GM18873 (cell line): ENCODE results near the gene HELZ2.

ENCODE experiments used
- ATAC-seq: cut with Tn5 transposase; IDR thresholded peaks from one replicate; pipeline ENCODE4 v1.9.1; 2021; ENCODE audit warnings: mild to moderate bottlenecking, moderate library complexity, moderate number of reproducible peaks; ENCODE audit not compliant: unreplicated experiment, low FRiP score

Gene HELZ2

DNA sequence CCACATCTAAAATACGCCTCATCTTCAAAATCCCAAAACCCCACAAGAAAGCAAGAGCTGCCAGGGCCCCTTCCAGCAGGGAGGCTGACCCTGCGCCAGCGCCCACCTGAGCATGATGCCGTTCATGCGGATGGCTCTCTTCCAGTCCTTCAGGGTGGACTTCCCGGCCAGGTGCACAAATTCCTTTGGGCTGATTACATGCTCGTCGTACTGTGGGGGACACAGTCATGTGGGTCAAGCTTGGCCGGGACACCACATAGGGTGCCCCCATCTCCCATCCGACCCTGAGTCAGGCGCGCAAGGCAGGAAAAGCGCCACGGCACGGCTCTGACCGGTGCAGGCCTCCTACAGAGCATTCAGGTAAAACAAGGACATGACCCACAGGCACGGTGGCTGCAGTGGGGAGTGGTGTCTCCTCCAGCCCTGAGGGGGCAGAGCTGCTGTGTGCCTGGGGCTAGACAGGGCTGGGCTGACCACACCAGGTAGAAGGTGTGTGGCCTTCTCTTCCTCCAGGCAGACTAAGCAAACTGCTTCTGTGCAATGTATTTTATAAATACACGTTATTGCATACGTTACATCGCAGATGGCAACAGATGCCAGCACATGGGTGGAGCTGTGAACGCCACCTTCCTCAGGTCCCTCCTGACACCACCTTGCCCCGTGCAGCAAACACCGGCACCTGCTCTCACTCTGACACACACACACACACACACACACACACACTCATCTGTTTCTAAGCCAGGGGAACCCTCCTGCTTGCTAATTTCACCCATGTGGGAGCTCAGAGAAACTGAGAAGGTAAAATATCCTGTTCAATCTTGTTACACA is 23.8 kb upstream of the HELZ2 start:
- no peak for ATAC-seq

DNA sequence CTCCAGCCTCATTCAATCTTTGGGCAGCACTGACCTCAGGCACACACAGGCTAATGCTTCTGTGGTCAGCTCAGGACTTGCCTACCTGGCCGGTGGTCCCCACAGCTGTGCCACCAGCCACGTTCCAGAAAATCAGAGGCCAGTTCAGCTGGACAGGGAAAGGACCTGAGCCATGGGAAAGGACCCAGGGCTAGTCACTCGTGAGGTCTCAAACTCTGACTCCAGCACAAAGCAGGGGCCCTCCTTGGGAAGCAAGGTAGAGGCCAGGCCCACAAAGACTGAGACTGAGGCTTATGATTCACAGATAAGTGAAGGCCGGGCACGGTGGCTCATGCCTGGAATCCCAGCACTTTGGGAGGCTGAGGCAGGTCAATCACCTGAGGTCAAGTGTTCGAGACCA is 22.4 kb upstream of the HELZ2 start:
- ATAC-seq = no peak

DNA sequence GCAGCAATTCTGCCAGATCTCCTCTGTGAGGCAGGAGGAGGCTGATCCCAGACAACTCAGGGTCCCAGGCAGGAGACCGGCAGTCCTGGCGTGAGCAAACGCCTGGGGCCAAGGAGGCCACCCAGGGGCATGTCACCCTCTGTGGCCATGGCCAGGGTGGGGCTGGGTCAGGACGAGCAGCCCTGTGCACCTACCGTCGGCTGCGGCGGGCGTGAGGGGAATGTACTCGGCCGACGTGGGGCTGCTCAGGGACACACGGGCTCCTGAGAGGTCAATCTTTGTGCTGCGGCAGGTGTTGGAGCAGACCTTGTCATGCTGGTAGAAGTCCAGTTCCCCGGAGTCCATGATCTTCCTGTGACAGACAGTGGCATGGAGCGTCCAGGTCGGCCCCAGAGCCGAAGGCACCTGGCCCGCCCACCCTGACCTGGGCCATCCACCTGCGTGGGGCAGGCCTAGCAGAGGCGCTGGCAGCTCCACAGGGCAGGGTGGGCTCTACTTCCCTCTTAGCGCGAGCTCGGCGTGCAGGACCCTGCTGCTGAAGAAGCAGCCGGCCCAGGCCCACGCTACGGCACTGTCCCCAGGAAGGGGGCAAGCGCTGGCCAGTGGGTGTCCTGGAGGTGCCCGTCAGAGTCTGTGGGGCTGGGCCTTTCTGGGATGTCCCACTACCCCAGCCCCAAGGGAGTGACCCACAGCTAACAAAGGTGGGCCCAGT is 21.5 kb upstream of the HELZ2 start:
- ATAC-seq = no peak

DNA sequence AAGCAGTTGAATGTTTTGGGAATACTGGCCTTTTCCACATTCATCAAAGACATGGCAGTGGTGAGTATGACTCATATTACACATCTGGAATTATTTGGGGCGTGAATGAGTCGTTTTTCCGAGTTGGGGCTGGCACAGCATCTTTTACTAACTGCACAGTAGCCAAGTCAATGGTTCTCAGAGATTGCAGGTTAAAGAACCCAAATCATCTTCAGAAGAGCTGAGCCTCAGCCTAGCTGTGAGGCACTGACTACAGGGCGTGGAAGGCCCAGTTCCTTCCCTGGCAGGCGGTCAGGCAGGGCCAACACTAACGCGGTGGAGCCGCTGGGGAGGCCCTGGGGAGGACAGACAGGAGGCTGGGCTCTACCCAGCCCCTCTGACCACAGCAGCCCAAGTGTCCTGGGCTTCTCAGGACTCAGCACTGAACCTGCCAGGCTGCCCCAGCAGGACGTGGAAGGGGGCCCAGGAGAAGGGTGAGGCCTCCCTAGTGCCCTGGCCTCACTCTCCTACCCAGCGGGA is 20.1 kb upstream of the HELZ2 start:
- no peak for ATAC-seq

DNA sequence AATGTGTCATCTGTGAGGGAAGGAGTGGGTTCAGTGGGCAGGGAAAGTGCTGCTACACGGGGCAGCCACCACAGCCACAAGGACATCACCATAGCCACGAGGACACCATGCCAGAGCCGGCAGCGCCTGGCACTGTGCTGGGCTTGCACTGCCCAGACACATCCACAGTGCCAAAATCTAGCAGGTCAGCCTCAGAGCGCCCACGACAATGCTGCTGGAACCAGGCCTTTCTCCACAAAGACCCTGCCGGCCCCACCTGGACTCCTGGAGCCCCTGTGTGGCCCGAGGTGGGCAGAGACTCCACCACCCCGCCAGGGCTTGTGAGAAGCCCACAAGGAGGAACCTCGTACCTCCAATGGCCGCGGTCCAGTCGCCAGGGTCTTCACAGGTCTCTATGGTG is 18.6 kb upstream of the HELZ2 start:
- no peak for ATAC-seq

DNA sequence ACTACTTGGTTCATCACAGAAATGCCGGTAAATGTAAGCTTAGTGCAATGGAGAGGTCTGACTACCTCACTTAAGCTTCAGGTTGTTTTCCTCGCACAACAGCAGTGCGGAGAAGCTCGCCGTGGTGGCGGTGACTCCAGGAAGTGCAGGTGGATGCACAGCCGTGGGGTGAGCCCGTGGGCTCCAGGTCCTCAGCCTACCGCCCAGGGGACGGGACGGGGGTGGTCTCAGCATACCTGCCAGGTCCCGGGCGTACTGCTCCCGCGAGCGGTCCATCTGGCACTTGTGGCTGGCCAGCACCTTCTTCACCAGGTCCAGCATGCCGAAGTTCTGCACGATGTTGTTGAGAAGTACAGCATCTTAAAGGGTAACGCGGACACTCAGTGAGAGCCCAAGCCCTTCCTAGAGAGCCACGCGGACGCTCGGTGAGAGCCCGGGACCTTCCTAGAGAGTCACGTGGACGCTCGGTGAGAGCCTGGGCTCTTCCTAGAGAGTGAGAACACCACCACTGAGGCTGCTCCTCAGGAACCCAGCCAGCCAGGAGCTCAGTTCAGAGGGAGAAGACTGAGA is 17.8 kb upstream of the HELZ2 start:
- ATAC-seq = no peak

DNA sequence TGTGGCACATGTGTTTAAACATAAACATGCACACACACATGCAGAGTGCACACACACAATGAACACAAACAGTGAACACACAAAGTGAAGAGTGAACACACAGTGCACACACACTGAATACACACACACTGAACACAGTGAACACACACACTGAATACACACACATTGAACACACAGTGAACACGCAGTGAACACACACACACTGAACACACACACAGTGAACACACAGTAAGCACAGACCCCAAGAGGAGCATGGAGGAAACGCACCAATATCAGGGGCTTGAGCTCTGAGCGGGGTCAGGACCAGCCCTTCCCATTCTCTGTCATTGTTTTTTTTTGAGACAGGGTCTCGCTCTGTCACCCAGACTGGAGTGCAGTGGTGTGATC is 17.1 kb upstream of the HELZ2 start:
- ATAC-seq = no peak

DNA sequence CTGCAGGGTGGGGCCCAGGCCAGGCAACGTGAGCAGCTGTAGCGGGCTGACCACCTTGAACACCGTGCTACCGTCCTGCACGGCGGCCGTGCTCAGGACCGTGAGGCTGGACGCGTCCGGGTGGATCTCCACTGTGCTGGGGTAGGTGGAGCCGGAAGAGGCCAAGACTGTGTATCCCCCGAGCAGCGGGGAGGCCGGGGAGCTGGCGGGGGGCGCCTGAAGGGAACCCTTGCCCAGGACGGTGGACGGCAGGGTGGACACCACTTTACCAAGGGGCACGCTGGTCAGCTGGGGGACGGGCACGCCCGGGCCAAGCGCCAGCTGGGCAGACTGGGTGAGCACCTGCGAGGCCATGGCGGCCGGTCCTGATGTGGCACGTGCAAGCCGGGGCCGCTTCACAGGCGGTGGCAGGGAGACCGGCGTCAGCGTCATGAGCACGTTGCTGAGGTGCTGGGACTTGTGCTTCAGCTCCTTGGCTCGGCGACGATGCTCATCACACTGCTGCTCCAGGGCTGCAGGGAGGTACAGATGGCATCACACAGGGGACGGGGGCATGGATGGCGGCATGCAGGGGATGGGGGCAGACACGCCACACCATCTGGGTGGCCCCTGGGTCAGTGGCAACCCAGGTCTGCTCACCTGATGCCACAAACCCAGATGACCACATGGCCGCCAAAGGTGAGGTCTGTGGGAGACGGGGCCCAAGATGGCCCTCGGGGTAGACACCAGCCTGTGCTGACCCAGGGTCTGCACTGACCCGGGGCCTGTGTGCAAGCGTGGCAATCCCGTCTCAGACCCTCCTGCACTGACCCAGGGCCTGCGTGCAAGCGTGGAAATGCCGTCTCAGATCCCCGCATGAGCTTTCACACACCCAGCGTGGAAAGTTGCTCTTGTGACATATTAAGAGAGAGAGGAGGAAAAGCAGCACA is 16.4 kb upstream of the HELZ2 start:
- no peak for ATAC-seq

DNA sequence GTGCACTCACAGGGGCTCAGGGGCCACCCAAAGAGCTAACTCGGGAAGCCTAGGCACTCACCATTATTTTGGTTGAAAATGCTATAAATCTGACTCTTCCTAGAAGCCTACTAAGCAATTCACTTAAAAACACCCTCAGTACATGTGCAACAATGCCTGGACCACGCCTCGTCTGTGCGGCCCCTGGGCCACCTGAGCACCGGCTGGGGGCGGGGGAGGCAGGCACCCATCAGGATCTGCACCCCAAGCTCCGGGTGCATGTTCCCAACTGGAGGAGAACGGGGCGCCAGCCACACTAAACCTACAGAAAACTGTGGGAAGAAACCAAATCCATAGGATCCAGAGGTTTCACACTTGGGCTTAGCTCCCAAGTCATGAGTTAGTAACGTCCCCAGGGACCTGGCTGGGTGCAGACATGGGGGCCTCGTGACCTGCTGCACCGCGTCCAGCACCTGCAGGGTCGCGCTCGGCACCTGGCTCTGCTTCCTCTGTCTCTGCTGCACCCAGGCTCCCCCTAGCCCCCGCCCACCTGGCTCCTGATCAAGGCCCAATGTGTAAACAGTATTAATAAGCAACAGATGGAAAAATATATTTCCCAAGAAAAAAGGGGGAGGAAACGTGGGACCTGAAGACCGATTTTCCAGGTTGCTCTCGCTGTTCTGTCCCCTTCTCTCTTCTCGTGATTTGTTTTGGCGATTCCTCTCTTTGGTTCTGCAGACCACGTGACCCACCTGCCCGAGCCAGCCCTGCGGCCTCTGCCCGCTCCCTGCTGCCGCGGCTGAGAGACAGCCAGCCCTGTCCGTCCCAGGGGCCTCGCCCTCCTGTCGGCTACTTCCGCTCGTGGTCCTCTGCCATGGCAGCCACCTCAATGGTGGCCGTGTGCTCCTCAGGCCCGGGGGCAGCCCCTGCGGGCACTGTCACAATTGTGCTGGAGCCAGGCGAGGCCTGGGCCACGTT is 15.5 kb upstream of the HELZ2 start:
- no peak for ATAC-seq

DNA sequence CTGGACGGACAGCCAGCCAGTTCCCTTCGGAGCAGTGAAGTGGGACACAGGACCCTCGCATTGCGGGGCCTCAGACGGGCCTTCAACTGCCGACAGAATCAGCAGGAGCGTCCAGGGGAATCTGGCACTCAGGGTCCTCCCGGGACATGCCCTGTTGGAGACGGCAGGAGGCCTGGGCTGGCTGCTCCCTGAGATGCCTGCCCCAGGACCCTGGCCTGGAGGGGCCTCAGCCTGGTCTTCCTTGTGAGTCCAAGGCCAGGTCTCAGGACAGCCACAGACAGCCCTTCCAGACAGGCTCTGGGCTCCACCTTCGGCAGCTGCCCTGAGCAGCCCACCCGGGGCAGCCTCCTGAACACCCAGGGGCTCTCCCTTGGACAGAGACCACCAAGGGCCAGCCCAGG is 14.6 kb upstream of the HELZ2 start:
- no peak for ATAC-seq

DNA sequence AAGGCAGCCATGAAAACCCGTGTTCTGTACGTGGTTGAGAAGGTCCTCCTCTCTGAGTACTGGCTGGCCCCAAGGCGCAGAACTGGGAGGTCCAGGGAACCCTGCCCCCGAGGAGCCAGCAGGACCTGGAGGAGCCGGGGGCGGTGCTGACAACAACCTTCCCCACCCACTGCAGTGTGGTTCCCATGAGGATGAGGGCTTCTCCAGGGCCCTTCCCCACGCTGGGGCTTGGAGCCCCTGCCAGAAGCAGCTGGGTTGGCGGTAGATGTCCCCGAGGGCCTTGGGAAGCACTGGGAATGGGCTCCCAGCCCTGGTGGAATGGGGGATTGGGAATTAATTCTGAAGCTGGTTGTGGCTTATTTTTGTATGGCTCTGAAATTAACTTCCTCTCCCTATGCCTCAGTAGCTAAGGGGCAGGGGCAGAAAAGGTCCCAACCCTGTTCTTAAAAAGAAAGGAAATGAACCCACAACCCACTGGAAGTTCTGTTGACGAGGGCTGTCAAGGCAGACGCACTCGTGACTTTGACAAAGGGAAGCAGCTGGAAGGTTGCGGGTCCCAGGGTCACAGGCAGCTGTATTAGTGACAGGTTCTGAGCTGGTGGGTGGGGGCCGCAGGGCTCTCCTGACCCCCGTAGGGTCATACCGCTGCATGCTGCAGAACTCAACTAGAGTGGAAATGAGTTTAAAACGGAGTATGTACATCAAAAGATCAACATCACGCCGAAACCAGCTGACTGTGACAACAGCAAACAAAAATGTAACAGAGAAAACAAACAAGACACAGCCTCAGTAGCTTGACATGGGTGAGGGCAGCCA is 13.9 kb upstream of the HELZ2 start:
- ATAC-seq = no peak

DNA sequence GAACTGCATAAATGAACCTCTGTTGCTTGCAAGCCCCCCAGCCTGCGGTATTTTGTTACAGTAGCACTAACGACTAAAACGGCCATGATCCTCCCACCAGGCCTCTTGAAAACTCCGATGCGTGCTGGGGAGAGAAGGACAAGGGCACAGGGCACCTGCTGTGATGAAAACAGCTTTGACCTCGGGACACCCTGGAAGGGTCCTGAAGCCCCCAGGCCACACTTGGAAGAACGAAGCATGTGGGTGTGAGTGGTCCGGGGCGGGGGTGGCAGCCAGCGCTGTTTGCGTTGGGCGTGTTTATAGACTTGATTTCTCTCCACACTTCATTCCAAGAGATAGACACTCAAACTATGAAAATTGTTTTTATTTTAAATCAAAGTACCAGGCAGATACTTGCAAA is 13.2 kb upstream of the HELZ2 start:
- ATAC-seq = no peak

DNA sequence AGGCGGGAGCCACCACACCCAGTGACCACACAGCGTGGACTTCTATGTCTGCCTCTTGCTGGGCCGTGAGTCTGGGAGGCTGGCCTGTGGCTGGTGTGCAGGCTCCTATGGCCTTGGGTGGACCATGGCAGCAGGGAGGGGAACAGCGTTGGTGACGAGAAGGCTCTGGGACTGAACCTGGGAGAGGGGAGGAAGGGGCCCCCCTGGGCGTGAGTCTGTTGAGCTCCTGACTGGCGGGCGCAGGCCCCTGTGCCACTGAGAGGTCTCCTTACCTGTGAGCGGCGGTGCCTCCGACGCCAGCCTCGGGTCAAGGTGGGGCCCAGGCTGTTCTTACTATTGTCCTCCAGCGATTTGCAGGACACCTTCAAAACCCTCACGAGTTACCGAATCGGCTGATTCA is 12.8 kb upstream of the HELZ2 start:
- no peak for ATAC-seq

DNA sequence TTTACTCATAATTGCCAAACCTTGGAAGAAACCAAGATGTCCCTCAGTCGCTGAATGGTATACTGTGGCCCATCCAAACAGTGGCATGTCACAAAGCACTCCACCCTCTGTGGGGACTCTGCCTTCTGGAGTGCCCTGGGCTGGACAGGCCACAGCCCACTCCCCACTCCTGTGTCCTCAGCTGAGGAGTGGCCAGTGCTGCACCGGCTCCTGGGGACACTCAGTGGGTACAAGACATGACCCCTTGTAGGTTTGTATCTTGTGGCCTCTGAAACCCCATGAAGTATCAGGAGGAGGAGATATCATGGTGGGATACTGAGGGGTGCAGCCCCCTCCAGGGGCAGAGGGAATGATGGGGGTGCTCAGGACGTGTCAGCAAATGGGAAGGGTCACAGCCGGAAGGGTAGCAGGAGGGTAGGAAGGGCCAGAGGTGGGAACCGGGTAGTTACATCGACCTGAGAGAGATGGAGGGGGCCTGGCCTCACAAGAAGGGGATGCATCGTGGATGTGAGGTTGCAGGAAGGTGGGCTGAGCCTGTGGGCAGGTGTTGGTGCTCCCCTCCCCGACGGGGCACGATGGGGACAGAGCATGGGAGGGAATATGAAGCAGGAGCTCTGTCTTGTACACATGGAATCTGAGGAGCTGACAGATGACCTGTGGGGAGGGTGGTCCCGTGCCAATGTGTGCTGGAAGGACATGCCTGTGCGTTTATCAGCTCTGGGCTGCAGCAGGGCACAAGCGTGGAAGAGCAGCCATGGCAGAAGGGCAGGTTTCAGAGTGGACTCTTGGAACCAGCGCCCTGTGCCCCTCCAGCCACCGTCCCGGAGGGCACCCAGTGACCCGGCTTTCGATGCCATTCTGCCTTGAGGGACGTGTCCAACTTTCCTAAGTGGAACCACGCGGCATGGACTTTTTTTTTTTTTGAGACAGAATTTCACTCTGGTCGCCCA is 11.9 kb upstream of the HELZ2 start:
- ATAC-seq = no peak

DNA sequence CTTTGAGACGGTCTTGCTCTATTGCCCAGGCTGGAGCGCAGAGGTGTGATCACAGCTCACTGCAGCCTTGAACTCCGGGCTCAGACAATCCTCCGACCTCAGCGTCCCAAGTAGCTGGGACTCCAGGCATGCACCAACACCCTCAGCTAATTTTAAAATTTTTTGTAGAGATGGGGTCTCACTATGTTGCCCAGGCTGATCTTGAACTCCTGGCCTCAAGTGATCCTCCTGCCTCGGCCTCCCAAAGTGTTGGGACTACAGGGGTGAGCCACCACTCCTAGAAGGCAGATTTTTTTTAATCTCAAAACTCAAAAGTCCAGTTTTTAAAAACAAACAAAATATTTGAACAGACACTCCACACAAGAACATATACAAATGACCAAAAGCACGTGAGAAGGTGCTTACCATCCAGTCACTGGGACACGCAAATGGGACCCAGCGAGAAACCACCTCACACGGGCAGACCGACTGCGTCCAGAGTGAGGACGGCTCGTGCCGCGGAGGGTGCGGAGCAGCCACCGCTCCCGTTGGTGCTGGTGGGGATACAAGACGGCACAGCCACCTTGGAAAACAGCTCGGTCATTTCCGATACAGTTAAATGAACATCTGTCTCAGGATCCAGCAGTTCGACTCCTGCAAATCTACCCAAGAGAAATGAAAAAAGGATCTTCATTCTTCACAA is 8.5 kb upstream of the HELZ2 start:
- no peak for ATAC-seq

DNA sequence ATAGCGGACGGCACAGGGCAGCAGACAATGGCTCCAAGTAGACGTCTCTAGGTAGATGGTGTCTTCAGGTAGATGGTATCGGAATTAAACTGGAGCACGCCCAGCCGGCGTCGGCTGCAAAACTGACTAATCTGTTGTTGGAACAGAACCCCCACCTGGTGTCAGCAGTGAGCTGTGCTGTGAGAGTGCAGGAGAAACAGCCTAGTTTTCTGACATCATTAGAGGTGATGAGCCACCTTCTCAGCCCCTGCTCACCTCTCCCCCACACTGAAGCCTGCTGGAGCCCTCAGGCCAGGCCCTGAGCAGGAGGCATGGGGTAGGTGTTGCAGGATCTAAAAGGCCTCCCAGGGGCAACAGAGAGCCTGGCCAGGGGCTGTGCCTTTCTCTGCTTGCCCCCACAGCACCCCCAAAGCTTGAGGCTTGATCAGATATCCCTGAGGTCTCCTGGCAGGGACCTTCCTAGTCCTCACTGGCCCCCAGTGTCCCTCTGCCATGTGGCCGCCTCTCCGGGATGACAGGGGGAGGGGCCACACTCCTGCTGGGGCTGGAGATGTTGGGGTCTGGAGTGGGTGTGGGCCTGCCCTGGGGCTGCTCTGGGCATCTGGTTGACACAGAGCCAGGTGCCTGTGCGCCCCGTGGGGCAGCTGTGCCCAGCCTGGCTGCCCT is 6.9 kb upstream of the HELZ2 start:
- no peak for ATAC-seq
